K562 (cell line): ENCODE measurements around the gene SSR2. TPM values are rescaled to one million over a fixed set of nuclear protein-coding genes. Genes with fewer than 3 reads are reported as not detected.

ENCODE experiments used
- ARID4B ChIP-seq: sonication (generic); formaldehyde crosslinking; IDR thresholded peaks from 2 replicates; pipeline ENCODE4 v1.8.0; 2022; ENCODE audit warnings: mild to moderate bottlenecking, missing genetic modification reagents
- E2F3 ChIP-seq: fragments of 250-450 bp; sonication (Bioruptor Pico); IDR thresholded peaks from 2 replicates; pipeline ENCODE4 v1.4.0; 2020; ENCODE audit warnings: mild to moderate bottlenecking
- EP400 ChIP-seq: fragments of 450-650 bp; IDR thresholded peaks from 2 replicates; pipeline ENCODE4 v1.6.1; 2017; ENCODE audit warnings: antibody characterized with exemption, mild to moderate bottlenecking, moderate library complexity
- ETS2 ChIP-seq: IDR thresholded peaks from 2 replicates; pipeline ENCODE4 v1.6.1; 2016; ENCODE audit warnings: borderline replicate concordance, missing genetic modification characterization, mild to moderate bottlenecking, moderate library complexity, missing compliant biosample characterization; ENCODE audit not compliant: poor library complexity, severe bottlenecking
- HOXB6 ChIP-seq: fragments of 250-450 bp; sonication (Bioruptor Pico); IDR thresholded peaks from 2 replicates; pipeline ENCODE4 v1.5.1; 2022; ENCODE audit warnings: mild to moderate bottlenecking, borderline replicate concordance
- ILF3 ChIP-seq: fragments of 450-650 bp; IDR thresholded peaks from 2 replicates; pipeline ENCODE4 v1.6.1; 2018; ENCODE audit warnings: antibody characterized with exemption, mild to moderate bottlenecking, moderate library complexity, borderline replicate concordance
- LCOR ChIP-seq: sonication (generic); formaldehyde crosslinking; IDR thresholded peaks from 2 replicates; pipeline ENCODE4 v1.8.0; 2022; ENCODE audit warnings: mild to moderate bottlenecking, missing genetic modification reagents
- NR4A1 ChIP-seq, 2 experiments: fragments of 250-450 bp in 1 of 2; fragments of 450-650 bp in 1 of 2; sonication (Bioruptor Pico) in 1 of 2; IDR thresholded peaks; 2 replicates each; pipeline versions ENCODE4 v1.4.0 to v1.6.1; 2016 to 2020; ENCODE audit warnings: mild to moderate bottlenecking in 2 of 2, missing compliant biosample characterization in 1 of 2, missing genetic modification characterization in 1 of 2, moderate library complexity in 1 of 2
- PRMT5 ChIP-seq: sonication (generic); formaldehyde crosslinking; IDR thresholded peaks from 2 replicates; pipeline ENCODE4 v1.5.0; 2020; ENCODE audit warnings: missing genetic modification reagents
- RCOR1 ChIP-seq, 2 experiments: IDR thresholded peaks; 2 replicates each; pipeline ENCODE4 v1.6.1; 2012; ENCODE audit warnings: low read depth in 2 of 2, low read length in 2 of 2, borderline replicate concordance in 1 of 2, improper control_type of control experiment in 1 of 2
- SIN3A ChIP-seq, 2 experiments: fragments of 150-350 bp in 1 of 2; IDR thresholded peaks; 2 replicates each; pipeline ENCODE4 v1.6.1; 2011 to 2016; ENCODE audit warnings: borderline replicate concordance in 2 of 2, low read depth in 2 of 2, low read length in 2 of 2, mild to moderate bottlenecking in 2 of 2, moderate library complexity in 2 of 2; ENCODE audit not compliant: control insufficient read depth in 1 of 2
- SMARCC2 ChIP-seq: fragments of 450-650 bp; IDR thresholded peaks from 2 replicates; pipeline ENCODE4 v1.6.1; 2017; ENCODE audit warnings: antibody characterized with exemption, moderate library complexity, mild to moderate bottlenecking, low read depth
- TEAD1 ChIP-seq, 2 experiments: fragments of 450-650 bp in 1 of 2; sonication (generic) in 1 of 2; formaldehyde crosslinking; IDR thresholded peaks; 2 replicates each; pipeline versions ENCODE4 v1.4.0 to v1.8.0; 2020 to 2022; ENCODE audit warnings: mild to moderate bottlenecking in 2 of 2, missing genetic modification reagents in 1 of 2
- TEAD4 ChIP-seq, 2 experiments: sonication (generic) in 1 of 2; formaldehyde crosslinking in 1 of 2; IDR thresholded peaks; 2 replicates each; pipeline versions ENCODE4 v1.6.1 to v1.8.0; 2012 to 2022; ENCODE audit warnings: borderline replicate concordance in 1 of 2, inconsistent platforms in 1 of 2, low read length in 1 of 2, mild to moderate bottlenecking in 1 of 2, missing genetic modification reagents in 1 of 2
- TOE1 ChIP-seq, 2 experiments: fragments of 450-650 bp in 1 of 2; sonication (generic) in 1 of 2; formaldehyde crosslinking in 1 of 2; IDR thresholded peaks; 2 replicates each; pipeline versions ENCODE4 v1.7.1 to v1.8.0; 2016 to 2022; ENCODE audit warnings: borderline replicate concordance in 2 of 2, mild to moderate bottlenecking in 2 of 2, antibody characterized with exemption in 1 of 2, inconsistent platforms in 1 of 2, low read depth in 1 of 2, missing genetic modification reagents in 1 of 2, moderate library complexity in 1 of 2
- U2AF1 ChIP-seq: fragments of 200-400 bp; formaldehyde crosslinking; optimal IDR thresholded peaks from 2 replicates; pipeline ENCODE3; 2017; ENCODE audit warnings: mild to moderate bottlenecking, low read depth, low read length, moderate library complexity
- ZBTB12 ChIP-seq: fragments of 250-450 bp; sonication (Bioruptor Pico); IDR thresholded peaks from 2 replicates; pipeline ENCODE4 v1.4.0; 2020
- ZBTB17 ChIP-seq: fragments of 450-650 bp; formaldehyde crosslinking; IDR thresholded peaks from 2 replicates; pipeline ENCODE4 v1.4.0; 2020; ENCODE audit warnings: mild to moderate bottlenecking
- ZNF134 ChIP-seq: fragments of 250-450 bp; sonication (Bioruptor Pico); conservative IDR thresholded peaks from 2 replicates; pipeline ENCODE4 v1.4.0; 2020
- ZNF586 ChIP-seq: fragments of 450-650 bp; formaldehyde crosslinking; conservative IDR thresholded peaks from 2 replicates; pipeline ENCODE4 v1.4.0; 2020; ENCODE audit warnings: mild to moderate bottlenecking, moderate library complexity
- polyA plus RNA-seq, 8 experiments: library from polyadenylated mRNA; depleted of rRNA in 4 of 8; stranded (reverse) in 5 of 8; unstranded in 3 of 8; fragments of >200 nt; fragmentation: Nextera tagmentation in 2 of 8; fragmentation: Illumina TruSeq in 1 of 8; extraction: Ambion mirVana in 2 of 8; extraction: Trizol in 1 of 8; gene quantifications; 2 replicates each; pipeline versions ENCODE4 v1.2.1 to v1.2.3, GENCODE V29; 2011 to 2014; ENCODE audit warnings: inconsistent platforms in 1 of 8, missing spikeins in 1 of 8
- total RNA-seq, 7 experiments: library from RNA; depleted of rRNA in 6 of 7; stranded (reverse); fragments of >200 nt in 6 of 7; fragmentation: Illumina TruSeq in 2 of 7; extraction: Trizol in 2 of 7; gene quantifications; 2 replicates each; pipeline versions ENCODE4 v1.2.1 to v1.2.3, GENCODE V29; 2011 to 2021; ENCODE audit warnings: low replicate concordance in 1 of 7

The SSR2 gene
- total and polyA plus RNA-seq, 9 of the 15 experiments (the other 6 are each of a cell fraction or from before 2014, with no cell fraction given) = 161 to 411 (median 240) TPM

GRCh38 chr1:155983191-155984024 lies 37.3 kb downstream of the SSR2 start (continued):
- no peak; a peak in 1 of 4 replicates for TF ChIP-seq SIN3A (IDR thresholded peaks at IDR 0.05; ENCODE audit: borderline replicate concordance in 2 of 2, control insufficient read depth in 1 of 2, low read depth in 2 of 2, low read length in 2 of 2)
- TF ChIP-seq ZNF586 (CRISPR knock-in tag) = no peak
- no peak for TF ChIP-seq PRMT5
- no peak for TF ChIP-seq ZNF134 (CRISPR knock-in tag)
- TF ChIP-seq TOE1 (IDR thresholded peaks at IDR 0.05; ENCODE audit: borderline replicate concordance) = peak; percentile 73; the same call in 1 of the 2 replicates
- no peak for TF ChIP-seq TOE1 (CRISPR knock-in tag; IDR thresholded peaks at IDR 0.05; ENCODE audit: borderline replicate concordance, low read depth)
- no peak for TF ChIP-seq ETS2
- no peak for TF ChIP-seq SMARCC2
- no peak for TF ChIP-seq HOXB6 (CRISPR knock-in tag)
- no peak for TF ChIP-seq LCOR (CRISPR knock-in tag)
- peak in 1 of 2 experiments; percentile 92; a peak in 2 of 4 replicates for TF ChIP-seq RCOR1 (IDR thresholded peaks at IDR 0.05; ENCODE audit: borderline replicate concordance in 1 of 2, low read depth in 2 of 2, low read length in 2 of 2)
- peak; percentile 78 for TF ChIP-seq EP400
- no peak for TF ChIP-seq ILF3
- no peak for TF ChIP-seq E2F3
- TF ChIP-seq ZBTB12 (CRISPR knock-in tag) = no peak
- 0 out of 2 replicates have a peak, but pooled peaks have one; percentile 8 for TF ChIP-seq TEAD4 (IDR thresholded peaks at IDR 0.05; ENCODE audit: low read length)
- no peak for TF ChIP-seq TEAD4 (CRISPR knock-in tag; IDR thresholded peaks at IDR 0.05; ENCODE audit: borderline replicate concordance)
- TF ChIP-seq NR4A1 (CRISPR knock-in tag; IDR thresholded peaks at IDR 0.05) = no peak
- 0 out of 2 replicates have a peak, but pooled peaks have one; percentile 37 for TF ChIP-seq NR4A1 (tag; IDR thresholded peaks at IDR 0.05)
- TF ChIP-seq ZBTB17 (CRISPR knock-in tag) = no peak
- TF ChIP-seq ARID4B (CRISPR knock-in tag) = peak; percentile 51; the same call in 1 of the 2 replicates
- TF ChIP-seq TEAD1 (CRISPR knock-in tag; IDR thresholded peaks at IDR 0.05) = no peak
- no peak for TF ChIP-seq U2AF1
